ENCODE measurements around the gene CCSER1. TPM values are rescaled to one million over a fixed set of nuclear protein-coding genes. Genes with fewer than 3 reads are reported as not detected.

CCSER1 gene
- total and polyA plus RNA-seq, 2 experiments from 2014 or later, result 2.9 to 3.4 TPM

DNA sequence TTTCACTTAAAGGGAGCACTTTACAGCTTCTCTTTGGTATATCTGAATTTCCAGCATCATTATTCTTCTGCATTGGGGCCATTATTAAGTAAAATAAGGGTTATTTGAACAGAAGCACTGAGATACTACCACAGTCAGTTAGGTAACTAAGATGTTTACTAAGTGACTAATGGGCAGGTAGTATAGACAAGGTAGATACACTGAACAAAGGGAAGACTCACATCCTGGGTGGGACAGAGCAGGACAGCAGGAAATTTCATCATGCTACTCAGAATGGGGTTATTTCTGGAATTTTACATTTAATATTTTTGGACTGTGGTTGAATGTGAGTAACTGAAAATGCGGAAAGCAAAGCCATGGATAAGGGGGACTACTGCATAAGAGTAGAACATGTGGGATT lies 316.0 kb downstream of the CCSER1 start:
- no peaks in the 10 kb centered on the region for H3K27me3 Mint-ChIP-seq (ENCODE audit: insufficient read depth, low read depth, poor library complexity)
- no peaks in the 10 kb centered on the region for H4K20me1 ChIP-seq (replicated peaks; ENCODE audit: insufficient read depth)
- H3K79me2 ChIP-seq (replicated peaks; ENCODE audit: insufficient read depth), result no peaks in the 10 kb centered on the region
- no peaks in the 10 kb centered on the region for H3K9me2 ChIP-seq (ENCODE audit: insufficient read depth)
- no peak for DNase-seq (ENCODE audit: low spot score)
- no peaks in the 10 kb centered on the region for H3F3A ChIP-seq (replicated peaks; ENCODE audit: low read depth)
- no peak overlapping the region for H3K27ac ChIP-seq (ENCODE audit: low read depth)
- H3K36me3 Mint-ChIP-seq (ENCODE audit: low read depth), result no peaks in the 10 kb centered on the region
- H3K9me3 Mint-ChIP-seq, result no peaks in the 10 kb centered on the region
- TF ChIP-seq ETS1 (IDR thresholded peaks at IDR 0.05) (no peak), NANOG (IDR thresholded peaks at IDR 0.05; ENCODE audit: borderline replicate concordance) (no peak), EZH2phosphoT487 (IDR thresholded peaks at IDR 0.05; ENCODE audit: unreplicated experiment) (no peak), CTCF (conservative IDR thresholded peaks at IDR 0.05; ENCODE audit: low read depth in 2 of 2) (no peak), EZH2 (IDR thresholded peaks at IDR 0.05; ENCODE audit: low read depth, unreplicated experiment) (no peak), ZNF114 (CRISPR knock-in tag; IDR thresholded peaks at IDR 0.05) (no peak), ZNF331 (CRISPR knock-in tag; IDR thresholded peaks at IDR 0.05; ENCODE audit: low read depth) (no peak), POLR2AphosphoS5 (IDR thresholded peaks at IDR 0.05; ENCODE audit: low read depth) (no peak), STAT1 (IDR thresholded peaks at IDR 0.05; ENCODE audit: unreplicated experiment) (no peak), JUNB (IDR thresholded peaks at IDR 0.05; ENCODE audit: unreplicated experiment) (no peak)
- TF ChIP-seq, protein P1, sequence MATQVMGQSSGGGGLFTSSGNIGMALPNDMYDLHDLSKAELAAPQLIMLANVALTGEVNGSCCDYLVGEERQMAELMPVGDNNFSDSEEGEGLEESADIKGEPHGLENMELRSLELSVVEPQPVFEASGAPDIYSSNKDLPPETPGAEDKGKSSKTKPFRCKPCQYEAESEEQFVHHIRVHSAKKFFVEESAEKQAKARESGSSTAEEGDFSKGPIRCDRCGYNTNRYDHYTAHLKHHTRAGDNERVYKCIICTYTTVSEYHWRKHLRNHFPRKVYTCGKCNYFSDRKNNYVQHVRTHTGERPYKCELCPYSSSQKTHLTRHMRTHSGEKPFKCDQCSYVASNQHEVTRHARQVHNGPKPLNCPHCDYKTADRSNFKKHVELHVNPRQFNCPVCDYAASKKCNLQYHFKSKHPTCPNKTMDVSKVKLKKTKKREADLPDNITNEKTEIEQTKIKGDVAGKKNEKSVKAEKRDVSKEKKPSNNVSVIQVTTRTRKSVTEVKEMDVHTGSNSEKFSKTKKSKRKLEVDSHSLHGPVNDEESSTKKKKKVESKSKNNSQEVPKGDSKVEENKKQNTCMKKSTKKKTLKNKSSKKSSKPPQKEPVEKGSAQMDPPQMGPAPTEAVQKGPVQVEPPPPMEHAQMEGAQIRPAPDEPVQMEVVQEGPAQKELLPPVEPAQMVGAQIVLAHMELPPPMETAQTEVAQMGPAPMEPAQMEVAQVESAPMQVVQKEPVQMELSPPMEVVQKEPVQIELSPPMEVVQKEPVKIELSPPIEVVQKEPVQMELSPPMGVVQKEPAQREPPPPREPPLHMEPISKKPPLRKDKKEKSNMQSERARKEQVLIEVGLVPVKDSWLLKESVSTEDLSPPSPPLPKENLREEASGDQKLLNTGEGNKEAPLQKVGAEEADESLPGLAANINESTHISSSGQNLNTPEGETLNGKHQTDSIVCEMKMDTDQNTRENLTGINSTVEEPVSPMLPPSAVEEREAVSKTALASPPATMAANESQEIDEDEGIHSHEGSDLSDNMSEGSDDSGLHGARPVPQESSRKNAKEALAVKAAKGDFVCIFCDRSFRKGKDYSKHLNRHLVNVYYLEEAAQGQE (IDR thresholded peaks at IDR 0.05; ENCODE audit: unreplicated experiment), result no peak
- TF ChIP-seq, protein P2, sequence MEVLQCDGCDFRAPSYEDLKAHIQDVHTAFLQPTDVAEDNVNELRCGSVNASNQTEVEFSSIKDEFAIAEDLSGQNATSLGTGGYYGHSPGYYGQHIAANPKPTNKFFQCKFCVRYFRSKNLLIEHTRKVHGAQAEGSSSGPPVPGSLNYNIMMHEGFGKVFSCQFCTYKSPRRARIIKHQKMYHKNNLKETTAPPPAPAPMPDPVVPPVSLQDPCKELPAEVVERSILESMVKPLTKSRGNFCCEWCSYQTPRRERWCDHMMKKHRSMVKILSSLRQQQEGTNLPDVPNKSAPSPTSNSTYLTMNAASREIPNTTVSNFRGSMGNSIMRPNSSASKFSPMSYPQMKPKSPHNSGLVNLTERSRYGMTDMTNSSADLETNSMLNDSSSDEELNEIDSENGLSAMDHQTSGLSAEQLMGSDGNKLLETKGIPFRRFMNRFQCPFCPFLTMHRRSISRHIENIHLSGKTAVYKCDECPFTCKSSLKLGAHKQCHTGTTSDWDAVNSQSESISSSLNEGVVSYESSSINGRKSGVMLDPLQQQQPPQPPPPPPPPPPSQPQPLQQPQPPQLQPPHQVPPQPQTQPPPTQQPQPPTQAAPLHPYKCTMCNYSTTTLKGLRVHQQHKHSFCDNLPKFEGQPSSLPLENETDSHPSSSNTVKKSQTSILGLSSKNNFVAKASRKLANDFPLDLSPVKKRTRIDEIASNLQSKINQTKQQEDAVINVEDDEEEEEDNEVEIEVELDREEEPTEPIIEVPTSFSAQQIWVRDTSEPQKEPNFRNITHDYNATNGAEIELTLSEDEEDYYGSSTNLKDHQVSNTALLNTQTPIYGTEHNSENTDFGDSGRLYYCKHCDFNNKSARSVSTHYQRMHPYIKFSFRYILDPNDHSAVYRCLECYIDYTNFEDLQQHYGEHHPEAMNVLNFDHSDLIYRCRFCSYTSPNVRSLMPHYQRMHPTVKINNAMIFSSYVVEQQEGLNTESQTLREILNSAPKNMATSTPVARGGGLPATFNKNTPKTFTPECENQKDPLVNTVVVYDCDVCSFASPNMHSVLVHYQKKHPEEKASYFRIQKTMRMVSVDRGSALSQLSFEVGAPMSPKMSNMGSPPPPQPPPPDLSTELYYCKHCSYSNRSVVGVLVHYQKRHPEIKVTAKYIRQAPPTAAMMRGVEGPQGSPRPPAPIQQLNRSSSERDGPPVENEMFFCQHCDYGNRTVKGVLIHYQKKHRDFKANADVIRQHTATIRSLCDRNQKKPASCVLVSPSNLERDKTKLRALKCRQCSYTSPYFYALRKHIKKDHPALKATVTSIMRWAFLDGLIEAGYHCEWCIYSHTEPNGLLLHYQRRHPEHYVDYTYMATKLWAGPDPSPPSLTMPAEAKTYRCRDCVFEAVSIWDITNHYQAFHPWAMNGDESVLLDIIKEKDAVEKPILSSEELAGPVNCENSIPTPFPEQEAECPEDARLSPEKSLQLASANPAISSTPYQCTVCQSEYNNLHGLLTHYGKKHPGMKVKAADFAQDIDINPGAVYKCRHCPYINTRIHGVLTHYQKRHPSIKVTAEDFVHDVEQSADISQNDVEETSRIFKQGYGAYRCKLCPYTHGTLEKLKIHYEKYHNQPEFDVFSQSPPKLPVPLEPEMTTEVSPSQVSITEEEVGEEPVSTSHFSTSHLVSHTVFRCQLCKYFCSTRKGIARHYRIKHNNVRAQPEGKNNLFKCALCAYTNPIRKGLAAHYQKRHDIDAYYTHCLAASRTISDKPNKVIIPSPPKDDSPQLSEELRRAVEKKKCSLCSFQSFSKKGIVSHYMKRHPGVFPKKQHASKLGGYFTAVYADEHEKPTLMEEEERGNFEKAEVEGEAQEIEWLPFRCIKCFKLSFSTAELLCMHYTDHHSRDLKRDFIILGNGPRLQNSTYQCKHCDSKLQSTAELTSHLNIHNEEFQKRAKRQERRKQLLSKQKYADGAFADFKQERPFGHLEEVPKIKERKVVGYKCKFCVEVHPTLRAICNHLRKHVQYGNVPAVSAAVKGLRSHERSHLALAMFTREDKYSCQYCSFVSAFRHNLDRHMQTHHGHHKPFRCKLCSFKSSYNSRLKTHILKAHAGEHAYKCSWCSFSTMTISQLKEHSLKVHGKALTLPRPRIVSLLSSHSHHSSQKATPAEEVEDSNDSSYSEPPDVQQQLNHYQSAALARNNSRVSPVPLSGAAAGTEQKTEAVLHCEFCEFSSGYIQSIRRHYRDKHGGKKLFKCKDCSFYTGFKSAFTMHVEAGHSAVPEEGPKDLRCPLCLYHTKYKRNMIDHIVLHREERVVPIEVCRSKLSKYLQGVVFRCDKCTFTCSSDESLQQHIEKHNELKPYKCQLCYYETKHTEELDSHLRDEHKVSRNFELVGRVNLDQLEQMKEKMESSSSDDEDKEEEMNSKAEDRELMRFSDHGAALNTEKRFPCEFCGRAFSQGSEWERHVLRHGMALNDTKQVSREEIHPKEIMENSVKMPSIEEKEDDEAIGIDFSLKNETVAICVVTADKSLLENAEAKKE (CRISPR knock-in tag; IDR thresholded peaks at IDR 0.05), result no peak
- no peaks in the 10 kb centered on the region for H3K4me1 Mint-ChIP-seq
- no peak overlapping the region for H3K4me3 ChIP-seq
- no peak overlapping the region for H3K4me3 Mint-ChIP-seq
- H3K4me2 ChIP-seq, result no peak overlapping the region
- no peaks in the 10 kb centered on the region for H3K4me1 ChIP-seq (ENCODE audit: insufficient read depth)
- H2AFZ ChIP-seq, result no peak overlapping the region
- no peak for ATAC-seq
- H3K36me3 ChIP-seq (ENCODE audit: insufficient read depth), result no peaks in the 10 kb centered on the region
- no peaks in the 10 kb centered on the region for H3K27me3 ChIP-seq (ENCODE audit: insufficient read depth)
- no peak overlapping the region for H3K27ac Mint-ChIP-seq
